IPS-15b (cell line): ENCODE results near the gene PRKCA.
A peak's percentile ranks its signal among the peaks of the same experiment; 100 is the strongest.

Experiments
- H3K27me3 ChIP-seq: one replicate; pipeline ENCODE4 v1.6.1; 2013; ENCODE audit warnings: low read length; ENCODE audit not compliant: control insufficient read depth, insufficient read depth
- H3K36me3 ChIP-seq: one replicate; pipeline ENCODE4 v1.6.1; 2013; ENCODE audit warnings: low read length; ENCODE audit not compliant: control insufficient read depth, insufficient read depth
- H3K4me1 ChIP-seq: one replicate; pipeline ENCODE4 v1.6.1; 2013; ENCODE audit warnings: mild to moderate bottlenecking, low read length; ENCODE audit not compliant: control insufficient read depth, insufficient read depth
- H3K4me3 ChIP-seq: one replicate; pipeline ENCODE4 v1.5.1; 2013; ENCODE audit warnings: low read depth, low read length
- H3K9ac ChIP-seq: one replicate; pipeline ENCODE4 v1.6.1; 2013; ENCODE audit warnings: low read depth, mild to moderate bottlenecking, low read length
- H3K9me3 ChIP-seq: one replicate; pipeline ENCODE4 v1.6.1; 2013; ENCODE audit warnings: mild to moderate bottlenecking, low read length; ENCODE audit not compliant: control insufficient read depth, insufficient read depth

Gene PRKCA

GRCh38 chr17:66589892-66590291 is 287.5 kb downstream of the PRKCA start:
- H3K36me3 ChIP-seq, result no peaks in the 10 kb centered on the region
- no peaks in the 10 kb centered on the region for H3K27me3 ChIP-seq
- H3K4me1 ChIP-seq, result no peaks in the 10 kb centered on the region
- H3K9me3 ChIP-seq, result no peaks in the 10 kb centered on the region
- no peak overlapping the region for H3K4me3 ChIP-seq
- no peak overlapping the region for H3K9ac ChIP-seq

GRCh38 chr17:66593116-66593515 is 290.7 kb downstream of the PRKCA start:
- H3K9ac ChIP-seq, result no peak overlapping the region
- no peaks in the 10 kb centered on the region for H3K36me3 ChIP-seq
- no peak overlapping the region for H3K4me3 ChIP-seq
- no peaks in the 10 kb centered on the region for H3K4me1 ChIP-seq
- H3K27me3 ChIP-seq, result no peaks in the 10 kb centered on the region
- H3K9me3 ChIP-seq, result no peaks in the 10 kb centered on the region

GRCh38 chr17:66595893-66596292 is 293.5 kb downstream of the PRKCA start:
- no peaks in the 10 kb centered on the region for H3K4me1 ChIP-seq
- no peak overlapping the region for H3K9ac ChIP-seq
- no peak overlapping the region for H3K4me3 ChIP-seq
- H3K27me3 ChIP-seq, result no peaks in the 10 kb centered on the region
- H3K36me3 ChIP-seq, result no peaks in the 10 kb centered on the region
- no peaks in the 10 kb centered on the region for H3K9me3 ChIP-seq

DNA sequence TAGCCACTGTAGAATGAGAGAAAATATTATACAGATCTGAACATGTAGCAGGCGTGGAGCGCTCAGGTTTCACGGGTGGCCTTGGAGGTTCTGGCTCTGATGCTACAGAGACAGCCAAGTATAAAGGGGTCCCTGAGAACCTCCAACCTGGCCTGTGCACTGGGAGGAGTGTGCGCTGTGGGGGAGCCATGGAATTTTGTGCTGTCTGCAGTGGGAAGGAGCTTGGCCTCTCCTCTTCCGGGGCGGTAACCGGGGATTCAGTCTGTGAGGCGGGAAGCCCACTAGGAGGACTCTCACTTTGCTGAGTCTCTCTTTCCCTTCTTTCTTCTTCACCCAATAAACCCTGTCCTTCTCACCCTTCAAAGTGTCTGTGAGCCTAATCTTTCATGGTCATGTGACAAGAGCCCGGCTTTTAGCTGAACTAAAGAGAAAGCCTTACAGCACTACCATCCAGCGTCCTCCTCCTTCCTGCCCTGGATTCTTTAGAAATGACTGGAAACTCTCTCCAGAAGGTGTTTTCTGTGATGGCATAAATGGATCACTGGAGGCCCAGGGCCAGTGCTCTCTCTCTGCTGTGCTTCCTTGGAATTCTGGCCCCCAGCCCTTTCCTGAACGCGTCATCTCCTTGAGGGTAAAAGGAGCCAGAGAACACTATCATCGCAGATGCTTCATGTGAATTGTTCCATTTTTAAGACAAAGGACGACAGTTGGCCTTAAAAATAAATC is 300.4 kb downstream of the PRKCA start:
- H3K27me3 ChIP-seq, result no peaks in the 10 kb centered on the region
- H3K9ac ChIP-seq, result no peak overlapping the region
- no peaks in the 10 kb centered on the region for H3K36me3 ChIP-seq
- H3K9me3 ChIP-seq, result no peaks in the 10 kb centered on the region
- H3K4me1 ChIP-seq, result no peaks in the 10 kb centered on the region
- H3K4me3 ChIP-seq, result peak overlapping the region; percentile 27

DNA sequence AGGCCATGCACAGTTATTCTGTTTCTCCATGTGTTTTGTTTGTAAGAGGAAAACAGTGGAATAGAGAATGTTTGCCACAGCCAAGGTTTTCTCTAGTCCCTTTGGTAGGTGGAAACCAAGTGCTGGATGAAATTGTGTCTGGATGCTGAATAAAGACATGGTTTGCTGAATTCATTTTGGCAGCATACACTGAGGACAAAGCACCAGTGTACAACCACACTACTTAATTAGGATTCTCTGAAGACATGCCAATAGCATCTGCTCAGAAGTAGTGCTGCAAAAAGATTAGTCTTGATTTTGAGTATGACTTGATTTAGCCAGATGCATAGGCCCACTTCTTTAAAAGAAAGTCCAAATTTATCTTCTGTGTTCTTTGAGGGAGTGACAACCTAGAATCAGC is 302.0 kb downstream of the PRKCA start:
- H3K4me1 ChIP-seq, result no peaks in the 10 kb centered on the region
- H3K9me3 ChIP-seq, result no peaks in the 10 kb centered on the region
- no peak overlapping the region for H3K4me3 ChIP-seq
- H3K36me3 ChIP-seq, result no peaks in the 10 kb centered on the region
- H3K9ac ChIP-seq, result no peak overlapping the region
- no peaks in the 10 kb centered on the region for H3K27me3 ChIP-seq

- no peaks in the 10 kb centered on the region for H3K36me3 ChIP-seq
- no peak overlapping the region for H3K9ac ChIP-seq
- no peaks in the 10 kb centered on the region for H3K4me1 ChIP-seq
- H3K27me3 ChIP-seq, result no peaks in the 10 kb centered on the region
- no peaks in the 10 kb centered on the region for H3K9me3 ChIP-seq
- no peak overlapping the region for H3K4me3 ChIP-seq
These were observed 303.1 kb downstream of the PRKCA start for GRCh38 chr17:66605541-66605940.

GRCh38 chr17:66610361-66611133 is 308.1 kb downstream of the PRKCA start:
- Histone ChIP-seq H3K36me3 (no peaks in the 10 kb centered on the region), H3K9ac (no peak overlapping the region), H3K27me3 (no peaks in the 10 kb centered on the region), H3K9me3 (no peaks in the 10 kb centered on the region), H3K4me1 (no peaks in the 10 kb centered on the region), H3K4me3 (no peak overlapping the region)

- H3K36me3 ChIP-seq, result no peaks in the 10 kb centered on the region
- H3K4me3 ChIP-seq, result no peak overlapping the region
- H3K4me1 ChIP-seq, result no peaks in the 10 kb centered on the region
- H3K9ac ChIP-seq, result no peak overlapping the region
- H3K27me3 ChIP-seq, result no peaks in the 10 kb centered on the region
- H3K9me3 ChIP-seq, result no peaks in the 10 kb centered on the region
These were observed 309.0 kb downstream of the PRKCA start for GRCh38 chr17:66611397-66611796.

DNA sequence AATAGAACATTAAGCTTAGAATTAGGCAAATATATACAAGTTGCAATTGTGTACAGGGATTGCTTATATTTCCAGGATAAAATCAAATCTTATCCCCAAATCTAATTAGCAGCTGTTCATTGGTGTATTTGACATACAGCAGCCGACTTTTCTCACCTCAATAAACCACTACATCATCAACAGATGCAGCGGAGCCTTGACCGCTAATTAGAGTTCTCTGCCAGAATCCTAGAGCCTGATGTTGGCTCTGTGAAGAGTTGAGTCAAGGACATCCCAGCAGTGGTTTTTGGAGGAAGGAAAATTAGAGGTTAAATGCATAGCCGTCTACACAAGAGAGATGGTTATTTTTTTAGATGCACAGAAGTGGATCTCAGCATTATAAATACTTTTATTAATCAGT is 310.6 kb downstream of the PRKCA start:
- no peak overlapping the region for H3K9ac ChIP-seq
- H3K27me3 ChIP-seq, result no peaks in the 10 kb centered on the region
- no peaks in the 10 kb centered on the region for H3K36me3 ChIP-seq
- H3K9me3 ChIP-seq, result no peaks in the 10 kb centered on the region
- H3K4me3 ChIP-seq, result no peak overlapping the region
- H3K4me1 ChIP-seq, result no peaks in the 10 kb centered on the region

DNA sequence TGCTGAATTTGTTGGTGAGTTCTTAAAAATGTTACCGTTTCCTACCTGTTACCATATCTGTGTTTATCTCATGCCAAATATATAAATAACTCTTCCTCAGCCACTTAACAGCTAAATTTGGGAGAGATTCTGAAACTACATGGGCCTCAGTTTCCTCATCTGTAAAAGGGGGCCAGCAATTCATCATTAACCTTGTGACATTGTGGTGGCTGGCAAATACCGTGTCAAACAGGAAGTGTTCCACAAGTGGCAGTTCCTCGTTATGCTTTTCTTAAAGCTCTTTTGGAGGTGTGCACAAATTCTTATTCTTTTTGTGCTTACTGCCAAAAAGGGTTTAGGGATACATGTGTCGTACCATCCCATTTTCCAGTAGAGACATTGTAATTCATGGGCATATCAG is 312.1 kb downstream of the PRKCA start:
- no peak overlapping the region for H3K4me3 ChIP-seq
- H3K9ac ChIP-seq, result no peak overlapping the region
- no peaks in the 10 kb centered on the region for H3K36me3 ChIP-seq
- H3K27me3 ChIP-seq, result no peaks in the 10 kb centered on the region
- no peaks in the 10 kb centered on the region for H3K4me1 ChIP-seq
- no peaks in the 10 kb centered on the region for H3K9me3 ChIP-seq

GRCh38 chr17:66619206-66619605 is 316.8 kb downstream of the PRKCA start:
- H3K27me3 ChIP-seq, result no peaks in the 10 kb centered on the region
- no peaks in the 10 kb centered on the region for H3K4me1 ChIP-seq
- no peaks in the 10 kb centered on the region for H3K36me3 ChIP-seq
- H3K4me3 ChIP-seq, result no peak overlapping the region
- H3K9me3 ChIP-seq, result no peaks in the 10 kb centered on the region
- H3K9ac ChIP-seq, result no peak overlapping the region

- Histone ChIP-seq H3K4me1 (no peaks in the 10 kb centered on the region), H3K27me3 (no peaks in the 10 kb centered on the region), H3K9me3 (no peaks in the 10 kb centered on the region), H3K9ac (no peak overlapping the region), H3K36me3 (no peaks in the 10 kb centered on the region), H3K4me3 (no peak overlapping the region)
These were observed 318.1 kb downstream of the PRKCA start for GRCh38 chr17:66620528-66620927.
